IPS-20b (cell line): Measurements from ENCODE around the gene FBXO30.

Source experiments
- H3K27ac ChIP-seq: one replicate; pipeline ENCODE4 v1.5.1; 2013; ENCODE audit warnings: low read length
- H3K27me3 ChIP-seq: 2 replicates; pipeline ENCODE4 v1.6.1; 2013; ENCODE audit warnings: mild to moderate bottlenecking, low read length, inconsistent platforms; ENCODE audit not compliant: insufficient read depth
- H3K36me3 ChIP-seq: 2 replicates; pipeline ENCODE4 v1.6.1; 2013; ENCODE audit warnings: low read depth, mild to moderate bottlenecking, inconsistent platforms, low read length, moderate library complexity; ENCODE audit not compliant: insufficient read depth
- H3K4me1 ChIP-seq: 2 replicates; pipeline ENCODE4 v1.6.1; 2013; ENCODE audit warnings: mild to moderate bottlenecking, control low read depth, inconsistent platforms, low read length, moderate library complexity; ENCODE audit not compliant: insufficient read depth
- H3K4me3 ChIP-seq: 2 replicates; pipeline ENCODE4 v1.5.1; 2013; ENCODE audit warnings: mild to moderate bottlenecking, low read length, inconsistent platforms
- H3K9ac ChIP-seq: 2 replicates; pipeline ENCODE4 v1.6.1; 2013; ENCODE audit warnings: low read depth, mild to moderate bottlenecking, inconsistent platforms, low read length, moderate library complexity
- H3K9me3 ChIP-seq: 2 replicates; pipeline ENCODE4 v1.6.1; 2013; ENCODE audit warnings: mild to moderate bottlenecking, low read depth, low read length, inconsistent platforms; ENCODE audit not compliant: insufficient read depth

The FBXO30 gene

GRCh38 chr6:145839653-145840052 is 25.1 kb upstream of the FBXO30 start:
- Histone ChIP-seq H3K9ac (no peak overlapping the region), H3K27me3 (no peaks in the 10 kb centered on the region), H3K4me3 (no peak overlapping the region), H3K36me3 (no peaks in the 10 kb centered on the region), H3K27ac (no peak overlapping the region), H3K9me3 (no peaks in the 10 kb centered on the region), H3K4me1 (peaks cover 22% of the 10 kb centered on the region)

- Histone ChIP-seq H3K36me3 (no peaks in the 10 kb centered on the region), H3K27me3 (no peaks in the 10 kb centered on the region), H3K9ac (no peak overlapping the region), H3K27ac (no peak overlapping the region), H3K4me1 (peaks cover 22% of the 10 kb centered on the region), H3K4me3 (no peak overlapping the region), H3K9me3 (no peaks in the 10 kb centered on the region)
These were observed 23.7 kb upstream of the FBXO30 start for GRCh38 chr6:145838305-145838704.

GRCh38 chr6:145836772-145837171 is 22.2 kb upstream of the FBXO30 start:
- no peak overlapping the region for H3K9ac ChIP-seq
- H3K27me3 ChIP-seq: no peaks in the 10 kb centered on the region
- no peak overlapping the region; the same call in 1 of the 2 replicates for H3K4me3 ChIP-seq

DNA sequence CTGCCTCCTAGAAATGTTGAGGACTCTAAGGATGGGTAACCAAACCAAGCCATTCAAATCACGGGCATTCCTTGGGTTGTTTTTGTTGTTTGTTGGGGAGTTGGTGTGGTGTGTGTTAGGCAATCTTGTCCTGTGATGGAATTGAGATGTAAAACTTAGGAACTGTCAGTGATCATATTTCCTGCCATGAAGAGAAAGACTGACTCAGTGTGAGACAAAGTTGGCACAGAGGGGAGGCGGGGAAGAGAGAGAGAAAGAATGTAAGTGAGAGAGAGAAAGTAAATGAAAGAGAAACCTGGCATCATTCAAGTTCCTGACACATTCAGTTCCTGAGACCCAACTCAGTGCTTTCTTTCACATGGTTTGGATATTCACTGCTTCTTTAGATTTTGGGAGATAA is 21.6 kb upstream of the FBXO30 start:
- H3K9ac ChIP-seq: no peak overlapping the region
- H3K27me3 ChIP-seq: no peaks in the 10 kb centered on the region
- H3K36me3 ChIP-seq: no peaks in the 10 kb centered on the region
- H3K27ac ChIP-seq: no peak overlapping the region
- H3K4me3 ChIP-seq: no peak overlapping the region; the same call in 1 of the 2 replicates
- no peaks in the 10 kb centered on the region for H3K9me3 ChIP-seq
- H3K4me1 ChIP-seq: peaks cover 22% of the 10 kb centered on the region

More at GRCh38 chr6:145836772-145837171, 22.2 kb upstream of the FBXO30 start:
- no peak overlapping the region for H3K27ac ChIP-seq
- H3K36me3 ChIP-seq: no peaks in the 10 kb centered on the region
- peaks cover 22% of the 10 kb centered on the region for H3K4me1 ChIP-seq
- H3K9me3 ChIP-seq: no peaks in the 10 kb centered on the region

- Histone ChIP-seq H3K4me1 (peaks cover 9% of the 10 kb centered on the region), H3K36me3 (no peaks in the 10 kb centered on the region), H3K27ac (no peak overlapping the region), H3K27me3 (no peaks in the 10 kb centered on the region), H3K4me3 (no peak overlapping the region), H3K9me3 (no peaks in the 10 kb centered on the region), H3K9ac (no peak overlapping the region)
These were observed 16.0 kb upstream of the FBXO30 start for GRCh38 chr6:145830612-145831011.

DNA sequence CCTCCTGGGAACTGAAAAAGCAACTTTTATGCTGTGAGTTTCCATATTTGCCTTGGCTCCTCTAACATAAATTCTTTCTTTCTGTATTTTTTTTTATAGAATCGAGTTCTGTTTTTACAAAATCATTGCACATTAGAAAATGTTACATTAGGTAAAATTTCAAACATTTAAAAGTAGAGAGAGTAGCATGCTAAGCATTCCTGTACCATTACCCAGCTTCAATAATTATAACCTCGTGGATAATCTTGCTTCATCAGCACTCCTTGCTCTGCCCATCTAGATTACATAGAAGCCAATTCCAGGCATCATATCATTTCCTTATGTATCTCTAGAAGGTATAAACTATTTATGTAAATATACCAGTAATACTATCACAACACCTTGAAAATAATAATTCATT is 15.4 kb upstream of the FBXO30 start:
- H3K4me1 ChIP-seq: peaks cover 3% of the 10 kb centered on the region; the same call in 1 of the 2 replicates
- no peak overlapping the region for H3K9ac ChIP-seq
- no peaks in the 10 kb centered on the region for H3K9me3 ChIP-seq
- H3K27ac ChIP-seq: no peak overlapping the region
- no peak overlapping the region for H3K4me3 ChIP-seq
- no peaks in the 10 kb centered on the region for H3K36me3 ChIP-seq
- no peaks in the 10 kb centered on the region for H3K27me3 ChIP-seq

GRCh38 chr6:145829102-145829501 is 14.5 kb upstream of the FBXO30 start:
- Histone ChIP-seq H3K9ac (no peak overlapping the region), H3K4me1 (no peaks in the 10 kb centered on the region)

DNA sequence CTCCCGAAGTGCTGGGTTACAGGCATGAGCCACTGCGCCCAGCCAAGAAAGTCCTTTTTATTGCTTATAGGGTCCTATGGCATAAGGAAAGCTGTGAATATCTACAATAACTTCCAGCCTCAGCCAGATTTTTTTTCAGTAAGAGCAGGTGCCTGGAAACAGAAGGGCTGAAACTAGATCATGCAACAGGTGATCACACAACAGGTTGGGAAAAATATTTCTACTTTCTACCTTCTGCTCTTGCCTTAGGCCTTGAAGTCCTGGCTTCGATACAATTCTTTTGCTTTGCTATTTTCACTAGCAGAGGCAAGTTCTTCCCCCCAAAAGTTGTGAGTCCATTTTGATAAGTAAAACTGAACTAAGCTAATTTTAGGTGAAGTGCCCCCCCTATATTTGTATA is 9.7 kb upstream of the FBXO30 start:
- Histone ChIP-seq H3K27me3 (no peaks in the 10 kb centered on the region), H3K27ac (no peak overlapping the region), H3K4me3 (no peak overlapping the region), H3K36me3 (no peaks in the 10 kb centered on the region), H3K9ac (no peak overlapping the region), H3K9me3 (no peaks in the 10 kb centered on the region), H3K4me1 (no peaks in the 10 kb centered on the region)

More at GRCh38 chr6:145829102-145829501, 14.5 kb upstream of the FBXO30 start:
- Histone ChIP-seq H3K4me3 (no peak overlapping the region), H3K27ac (no peak overlapping the region), H3K9me3 (no peaks in the 10 kb centered on the region), H3K27me3 (no peaks in the 10 kb centered on the region), H3K36me3 (no peaks in the 10 kb centered on the region)

DNA sequence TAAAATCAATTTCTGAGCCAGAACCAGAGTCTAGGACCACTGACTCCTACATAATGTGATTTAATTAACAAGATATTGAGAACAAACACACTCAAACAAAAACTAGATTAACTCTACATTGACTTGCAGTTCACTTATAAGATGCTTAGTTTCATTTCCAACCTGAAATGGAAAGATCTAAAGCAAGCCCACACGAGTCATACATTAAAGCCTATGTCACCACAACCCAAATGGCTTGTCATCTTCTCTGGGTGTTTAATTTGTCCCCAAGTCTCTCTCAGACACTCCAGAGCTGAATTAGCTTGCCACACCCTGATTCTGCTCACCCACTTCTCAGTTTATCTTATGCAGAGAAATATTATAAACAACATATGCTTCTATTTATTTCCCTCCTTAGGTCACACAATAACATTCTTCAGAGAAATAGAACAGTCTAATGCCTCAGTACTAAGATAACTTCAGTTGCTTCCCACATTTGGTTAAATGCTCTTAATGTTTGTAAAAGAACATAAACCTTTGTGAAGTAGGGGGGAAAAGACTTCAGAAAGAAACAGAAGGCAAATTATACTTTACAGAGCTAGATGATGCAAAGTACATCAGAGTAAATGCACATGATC is 8.8 kb upstream of the FBXO30 start:
- no peaks in the 10 kb centered on the region for H3K4me1 ChIP-seq
- H3K27me3 ChIP-seq: no peaks in the 10 kb centered on the region
- H3K27ac ChIP-seq: no peak overlapping the region
- H3K9me3 ChIP-seq: no peaks in the 10 kb centered on the region
- no peaks in the 10 kb centered on the region for H3K36me3 ChIP-seq
- H3K4me3 ChIP-seq: no peak overlapping the region
- H3K9ac ChIP-seq: no peak overlapping the region

GRCh38 chr6:145822456-145822855 is 7.9 kb upstream of the FBXO30 start:
- H3K27me3 ChIP-seq: no peaks in the 10 kb centered on the region
- H3K36me3 ChIP-seq: no peaks in the 10 kb centered on the region
- H3K9ac ChIP-seq: no peak overlapping the region

GRCh38 chr6:145819994-145820393 is 5.4 kb upstream of the FBXO30 start:
- no peak overlapping the region for H3K4me3 ChIP-seq
- no peak overlapping the region for H3K9ac ChIP-seq
- no peak overlapping the region for H3K27ac ChIP-seq

More at GRCh38 chr6:145822456-145822855, 7.9 kb upstream of the FBXO30 start:
- no peak overlapping the region for H3K27ac ChIP-seq
- H3K4me3 ChIP-seq: no peak overlapping the region
- no peaks in the 10 kb centered on the region for H3K9me3 ChIP-seq
- no peaks in the 10 kb centered on the region for H3K4me1 ChIP-seq

DNA sequence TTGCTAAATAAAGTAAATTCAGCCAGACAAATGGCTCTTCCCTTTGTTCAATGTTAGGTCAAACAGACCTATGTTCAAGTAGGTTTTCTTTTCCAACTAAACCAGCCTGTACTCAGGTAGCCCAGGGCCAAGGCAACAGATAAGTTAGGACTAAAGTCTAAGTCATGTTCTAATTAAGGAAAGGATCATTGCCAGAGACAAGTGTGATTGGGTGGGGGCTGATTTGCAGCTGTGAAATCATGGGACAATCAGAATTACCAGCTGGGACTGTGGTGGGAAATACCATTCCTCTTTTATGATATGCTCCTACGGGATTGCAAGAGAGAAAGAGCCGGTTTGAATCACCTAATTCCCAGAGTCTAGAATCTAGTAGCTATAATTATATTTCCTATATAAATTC is 4.2 kb upstream of the FBXO30 start:
- no peaks in the 10 kb centered on the region for H3K36me3 ChIP-seq
- peaks cover 8% of the 10 kb centered on the region; the same call in 1 of the 2 replicates for H3K4me1 ChIP-seq
- no peak overlapping the region for H3K4me3 ChIP-seq
- no peak overlapping the region for H3K27ac ChIP-seq
- H3K9ac ChIP-seq: no peak overlapping the region
- H3K27me3 ChIP-seq: no peaks in the 10 kb centered on the region
- H3K9me3 ChIP-seq: no peaks in the 10 kb centered on the region

More at GRCh38 chr6:145819994-145820393, 5.4 kb upstream of the FBXO30 start:
- Histone ChIP-seq H3K36me3 (no peaks in the 10 kb centered on the region), H3K9me3 (no peaks in the 10 kb centered on the region), H3K4me1 (peaks cover 8% of the 10 kb centered on the region; the same call in 1 of the 2 replicates), H3K27me3 (no peaks in the 10 kb centered on the region)
